ENCODE data around the gene MYO1F.

MYO1F gene

DNA sequence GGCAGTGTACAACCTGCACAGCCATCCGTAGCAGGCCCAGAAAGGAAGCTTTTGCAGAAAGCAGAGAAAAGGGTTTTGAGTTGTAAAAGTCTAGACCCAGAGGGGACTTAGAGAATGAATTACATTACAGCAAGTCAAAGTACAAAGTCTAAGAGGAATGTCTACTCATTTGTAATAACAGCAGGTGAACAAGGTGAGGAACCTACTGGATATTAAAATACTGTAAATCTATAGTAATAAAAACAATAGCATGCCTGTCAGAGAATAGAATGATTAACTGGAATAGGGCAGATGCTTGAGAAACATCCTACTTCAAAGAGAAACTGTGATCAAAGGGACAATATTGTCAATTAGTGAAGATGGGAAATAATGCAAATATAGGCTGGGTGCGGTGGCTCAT lies 45.0 kb downstream of the MYO1F start:
- H3K36me3 ChIP-seq (ENCODE audit: insufficient read depth, low read length), result no peaks in the 10 kb centered on the region
- no peaks in the 10 kb centered on the region; the same call in 1 of the 2 replicates for H3K27me3 ChIP-seq (ENCODE audit: insufficient read depth, low read length)
- H3F3A ChIP-seq (ENCODE audit: insufficient read depth, low read length), result no peaks in the 10 kb centered on the region
- no peak overlapping the region for H3K27ac ChIP-seq (ENCODE audit: low read depth, low read length, poor library complexity, severe bottlenecking)
- no peaks in the 10 kb centered on the region for H3K79me2 ChIP-seq (ENCODE audit: insufficient read depth, low read length)
- TF ChIP-seq CTCF (IDR thresholded peaks at IDR 0.05; ENCODE audit: low read length) (no peak), EZH2 (IDR thresholded peaks at IDR 0.05; ENCODE audit: borderline replicate concordance, low read length) (no peak)
- no peaks in the 10 kb centered on the region for H3K9me3 ChIP-seq (ENCODE audit: low read length)
- H4K20me1 ChIP-seq (ENCODE audit: insufficient read depth, low read length), result no peaks in the 10 kb centered on the region
- no peak overlapping the region for H3K9ac ChIP-seq (ENCODE audit: low read length)
- no peak overlapping the region for H3K4me2 ChIP-seq (ENCODE audit: low read length)
- no peaks in the 10 kb centered on the region for H3K9me2 ChIP-seq (ENCODE audit: low read depth, low read length)
- no peaks in the 10 kb centered on the region for H3K4me1 ChIP-seq (ENCODE audit: insufficient read depth, low read length, severe bottlenecking)
- no peak overlapping the region for H2AFZ ChIP-seq (ENCODE audit: low read length)
- no peak overlapping the region for H3K4me3 ChIP-seq (ENCODE audit: low read depth, low read length, poor library complexity, severe bottlenecking)

GRCh38 chr19:8531470-8531869 lies 45.8 kb downstream of the MYO1F start:
- H3K4me2 ChIP-seq (ENCODE audit: low read length), result no peak overlapping the region
- H3K79me2 ChIP-seq (ENCODE audit: insufficient read depth, low read length), result no peaks in the 10 kb centered on the region
- no peak overlapping the region for H3K4me3 ChIP-seq (ENCODE audit: low read depth, low read length, poor library complexity, severe bottlenecking)
- H3K36me3 ChIP-seq (ENCODE audit: insufficient read depth, low read length), result no peaks in the 10 kb centered on the region
- no peak overlapping the region for H3K27ac ChIP-seq (ENCODE audit: low read depth, low read length, poor library complexity, severe bottlenecking)
- no peaks in the 10 kb centered on the region; the same call in 1 of the 2 replicates for H3K27me3 ChIP-seq (ENCODE audit: insufficient read depth, low read length)
- no peaks in the 10 kb centered on the region for H3F3A ChIP-seq (ENCODE audit: insufficient read depth, low read length)
- H4K20me1 ChIP-seq (ENCODE audit: insufficient read depth, low read length), result no peaks in the 10 kb centered on the region
- no peak for TF ChIP-seq EZH2 (IDR thresholded peaks at IDR 0.05; ENCODE audit: borderline replicate concordance, low read length)
- no peak for TF ChIP-seq CTCF (IDR thresholded peaks at IDR 0.05; ENCODE audit: low read length)
- H3K9me2 ChIP-seq (ENCODE audit: low read depth, low read length), result no peaks in the 10 kb centered on the region
- H3K9me3 ChIP-seq (ENCODE audit: low read length), result no peaks in the 10 kb centered on the region
- H2AFZ ChIP-seq (ENCODE audit: low read length), result no peak overlapping the region
- no peak overlapping the region for H3K9ac ChIP-seq (ENCODE audit: low read length)
- no peaks in the 10 kb centered on the region for H3K4me1 ChIP-seq (ENCODE audit: insufficient read depth, low read length, severe bottlenecking)

GRCh38 chr19:8530061-8530679 lies 47.1 kb downstream of the MYO1F start:
- TF ChIP-seq CTCF (IDR thresholded peaks at IDR 0.05; ENCODE audit: low read length) (no peak), EZH2 (IDR thresholded peaks at IDR 0.05; ENCODE audit: borderline replicate concordance, low read length) (no peak)

More at GRCh38 chr19:8530061-8530679, 47.1 kb downstream of the MYO1F start:
- Histone ChIP-seq H3K79me2 (ENCODE audit: insufficient read depth, low read length) (no peaks in the 10 kb centered on the region), H3K9me2 (ENCODE audit: low read depth, low read length) (no peaks in the 10 kb centered on the region), H2AFZ (ENCODE audit: low read length) (no peak overlapping the region), H3K4me3 (ENCODE audit: low read depth, low read length, poor library complexity, severe bottlenecking) (no peak overlapping the region), H3K9me3 (ENCODE audit: low read length) (no peaks in the 10 kb centered on the region), H3K36me3 (ENCODE audit: insufficient read depth, low read length) (no peaks in the 10 kb centered on the region), H3F3A (ENCODE audit: insufficient read depth, low read length) (no peaks in the 10 kb centered on the region), H3K27me3 (ENCODE audit: insufficient read depth, low read length) (no peaks in the 10 kb centered on the region; the same call in 1 of the 2 replicates), H3K4me1 (ENCODE audit: insufficient read depth, low read length, severe bottlenecking) (no peaks in the 10 kb centered on the region), H3K9ac (ENCODE audit: low read length) (no peak overlapping the region), H4K20me1 (ENCODE audit: insufficient read depth, low read length) (no peaks in the 10 kb centered on the region), H3K27ac (ENCODE audit: low read depth, low read length, poor library complexity, severe bottlenecking) (no peak overlapping the region), H3K4me2 (ENCODE audit: low read length) (no peak overlapping the region)

All from OCI-LY1 (cell line).